NB4 (cell line): ENCODE measurements around the gene NUDT4B.
"Not testable (repeated sequence)": the region's sequence is repeated elsewhere in the genome, so short reads cannot be mapped to it uniquely, and the experiment has no call there.

Source experiments
- DNase-seq: peaks from one replicate; pipeline ENCODE4 v3.0.0; 2010; ENCODE audit warnings: low read depth
- H3K4me3 ChIP-seq: one replicate; pipeline ENCODE4 v1.5.1; 2011; ENCODE audit warnings: mild to moderate bottlenecking, low read depth, low read length, moderate library complexity

Gene NUDT4B

GRCh38 chr1:148775263-148775662 is 26.7 kb downstream of the NUDT4B start:
- DNase-seq, H3K4me3 ChIP-seq: not testable (repeated sequence)

- DNase-seq, H3K4me3 ChIP-seq: not testable (repeated sequence)
These were observed 29.1 kb downstream of the NUDT4B start for GRCh38 chr1:148777649-148778048.

- not testable (repeated sequence) for H3K4me3 ChIP-seq, DNase-seq
These were observed 31.8 kb downstream of the NUDT4B start for GRCh38 chr1:148780404-148780803.

DNA sequence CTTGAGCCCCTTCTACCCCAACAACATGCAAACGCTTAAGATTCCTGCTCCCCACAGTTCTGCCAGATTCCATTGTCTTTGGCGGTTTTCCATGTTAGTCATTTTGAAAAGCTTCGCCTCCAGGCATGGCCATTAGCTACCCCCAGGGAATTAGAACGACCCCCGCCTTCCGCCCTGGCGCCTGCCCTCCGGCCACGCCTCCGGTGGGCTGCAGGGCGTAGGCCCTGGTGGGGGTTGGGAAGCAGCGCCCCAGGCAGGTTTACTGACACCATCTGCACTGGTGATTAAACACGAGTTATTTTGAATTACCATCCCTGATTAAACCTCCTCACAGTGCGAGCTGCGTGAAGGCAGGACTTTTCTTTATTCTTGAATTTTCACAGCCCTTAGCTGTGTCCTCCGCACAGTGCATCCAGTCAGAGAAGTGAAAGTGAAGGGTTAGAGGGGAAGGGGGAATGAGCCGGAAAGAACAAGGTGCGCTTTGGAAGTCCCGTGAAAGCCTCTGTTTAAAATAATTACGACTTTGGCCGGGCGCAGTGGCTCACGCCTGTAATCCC is 43.0 kb downstream of the NUDT4B start:
- not testable (repeated sequence) for DNase-seq, H3K4me3 ChIP-seq

DNA sequence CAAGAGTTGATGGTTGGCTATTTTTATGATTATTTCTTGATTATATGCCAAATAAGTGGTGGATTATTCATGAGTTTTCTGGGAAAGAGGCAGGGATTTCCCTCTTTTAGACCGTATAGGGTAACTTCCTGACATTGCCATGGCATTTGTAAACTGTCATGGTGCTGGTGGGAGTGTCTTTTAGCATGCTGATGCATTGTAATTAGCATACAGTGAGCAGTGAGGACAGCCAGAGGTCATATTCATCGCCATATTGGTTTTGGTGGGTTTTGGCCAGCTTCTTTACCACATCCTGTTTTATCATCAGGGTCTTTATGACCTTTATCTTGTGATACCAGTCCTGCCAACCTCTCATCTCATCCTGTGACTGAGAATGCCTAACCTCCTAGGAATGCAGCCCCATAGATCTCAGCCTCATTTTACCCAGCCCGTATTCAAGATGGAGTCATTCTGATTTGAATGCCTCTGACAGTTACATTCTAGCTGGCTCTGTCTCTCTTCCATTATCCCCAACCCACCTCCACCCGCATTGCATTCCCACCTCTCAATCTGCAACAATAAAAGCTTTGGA is 45.3 kb downstream of the NUDT4B start:
- H3K4me3 ChIP-seq, DNase-seq: not testable (repeated sequence)
